ENCODE data around the gene DLGAP4.

GRCh38 chr20:36523341-36523740 lies 217.2 kb downstream of the DLGAP4 start:
- TF ChIP-seq ATF3 (IDR thresholded peaks at IDR 0.05) (no peak), RAD21 (IDR thresholded peaks at IDR 0.05; ENCODE audit: low read depth) (no peak), CTCF (IDR thresholded peaks at IDR 0.05 in 2 of 3, conservative IDR thresholded peaks at IDR 0.05 in 1 of 3; ENCODE audit: borderline replicate concordance in 1 of 3, insufficient read depth in 1 of 3, low read depth in 2 of 3, low read length in 2 of 3) (no peak), POLR2AphosphoS5 (IDR thresholded peaks at IDR 0.05; ENCODE audit: low read depth, low read length) (no peak), EZH2 (IDR thresholded peaks at IDR 0.05) (no peak), POLR2A (IDR thresholded peaks at IDR 0.05; ENCODE audit: borderline replicate concordance, extremely low read depth, insufficient read depth, insufficient read length) (no peak), YY1 (IDR thresholded peaks at IDR 0.05; ENCODE audit: extremely low read depth, insufficient replicate concordance, low read depth, low read length) (no peak), CEBPB (IDR thresholded peaks at IDR 0.05; ENCODE audit: low read depth) (no peak), ZBTB33 (IDR thresholded peaks at IDR 0.05; ENCODE audit: extremely low read depth, insufficient replicate concordance, low read length) (no peak), ZFX (IDR thresholded peaks at IDR 0.05) (no peak)
